HG02870 (cell line): Measurements from ENCODE around the gene CCDC150.
"Not testable (repeated sequence)": the region's sequence is repeated elsewhere in the genome, so short reads cannot be mapped to it uniquely, and the experiment has no call there.

Experiments used
- ATAC-seq: cut with Tn5 transposase; IDR thresholded peaks from one replicate; pipeline ENCODE4 v1.9.1; 2021; ENCODE audit warnings: mild to moderate bottlenecking, moderate library complexity; ENCODE audit not compliant: unreplicated experiment

Gene CCDC150

DNA sequence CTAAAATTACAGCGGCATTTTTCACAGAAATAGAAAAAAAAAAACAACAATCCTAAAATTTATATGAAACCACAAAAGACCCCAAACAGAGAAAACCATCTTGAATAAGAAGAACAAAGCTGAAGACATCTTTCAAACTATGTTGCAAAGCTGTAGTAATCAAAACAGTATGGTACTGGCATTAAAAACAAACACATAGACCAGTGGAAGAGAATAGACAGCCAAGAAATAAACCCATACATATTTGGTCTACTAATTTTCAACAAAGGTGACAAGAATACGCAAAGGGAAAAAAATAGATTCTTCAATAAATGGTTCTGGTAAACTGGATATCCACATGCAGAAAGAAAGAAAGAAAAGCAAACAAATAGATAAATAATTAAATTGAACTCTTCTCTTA is 9.0 kb upstream of the CCDC150 start:
- ATAC-seq: no peak

DNA sequence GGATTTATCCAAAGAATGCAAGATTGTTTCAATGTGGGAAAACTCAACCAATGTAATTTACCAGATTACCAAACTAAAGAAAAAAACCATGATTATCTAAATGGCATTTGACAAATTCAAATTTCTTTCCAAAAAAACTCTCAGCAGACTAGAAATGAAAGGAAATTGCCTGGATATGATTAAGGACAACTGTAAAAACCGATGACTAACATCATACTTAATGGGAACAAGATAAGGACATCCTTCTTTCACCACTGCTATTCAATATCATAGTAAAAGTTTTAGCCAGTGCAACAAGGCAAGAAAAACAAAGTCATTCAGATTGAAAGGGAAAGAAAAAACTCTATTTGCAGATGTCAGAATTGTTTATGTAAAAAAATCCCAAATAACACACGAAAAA is 4.4 kb upstream of the CCDC150 start:
- no peak for ATAC-seq

DNA sequence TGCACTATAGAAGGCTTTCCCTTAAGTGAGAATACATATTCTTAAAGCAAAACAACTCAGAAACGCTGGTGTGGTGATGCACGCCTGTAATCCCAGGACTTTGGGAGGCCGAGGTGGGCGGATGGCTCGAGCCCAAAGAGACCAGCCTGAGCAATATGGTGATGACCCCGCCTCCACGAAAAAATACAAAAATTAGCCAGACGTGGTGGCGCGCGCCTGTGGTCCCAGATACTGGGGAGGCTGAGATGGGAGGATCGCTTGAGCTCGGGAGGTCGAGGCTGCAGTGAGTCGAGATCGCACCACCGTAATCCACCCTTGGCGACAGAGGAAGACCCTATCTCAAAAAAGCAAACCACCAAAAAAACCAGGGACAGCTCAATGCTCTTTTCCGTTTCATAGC is 750 bp upstream of the CCDC150 start:
- ATAC-seq: no peak

DNA sequence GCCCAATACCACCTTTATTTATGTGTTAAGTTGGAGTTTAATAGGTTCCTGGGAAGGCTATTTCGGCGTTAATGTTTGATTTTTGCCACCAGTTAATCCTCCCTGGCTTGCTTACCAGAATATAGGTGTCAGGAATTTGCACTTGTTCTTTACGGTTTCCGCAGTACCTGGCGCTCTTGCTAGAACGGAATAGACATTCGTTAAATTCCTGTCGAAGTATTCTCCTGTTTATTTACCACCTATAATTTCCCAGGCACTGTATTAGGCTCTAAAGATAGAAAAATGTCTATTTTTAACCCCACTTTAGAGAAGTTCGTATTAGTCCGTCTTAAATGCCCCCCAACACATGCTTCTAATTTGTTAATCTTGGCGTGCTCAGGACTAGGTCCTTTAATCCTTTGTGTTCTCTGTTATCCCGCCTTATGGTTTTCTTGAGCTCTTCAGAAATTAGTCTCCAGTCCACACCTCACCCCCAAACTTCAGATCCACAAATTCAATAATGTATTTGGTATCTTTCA is 575 bp downstream of the CCDC150 start:
- ATAC-seq: no peak

DNA sequence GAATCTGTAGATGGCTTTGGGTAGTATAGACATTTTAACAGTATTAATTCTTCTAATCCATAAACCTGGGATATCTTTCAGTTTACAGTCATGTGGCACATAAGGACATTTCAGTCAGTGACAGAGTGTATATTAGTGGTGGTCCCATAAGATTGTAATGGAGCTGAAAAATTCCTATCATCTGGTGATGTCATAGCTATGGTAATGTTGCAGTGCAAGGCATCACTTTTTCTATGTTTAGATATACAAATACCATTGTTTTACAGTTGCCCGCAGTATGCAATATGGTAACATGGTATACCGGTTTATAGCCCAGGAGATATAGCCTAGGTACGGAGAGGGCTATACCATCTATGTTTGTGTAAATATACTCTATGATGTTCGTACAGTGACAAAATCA is 9.7 kb downstream of the CCDC150 start:
- ATAC-seq: no peak

DNA sequence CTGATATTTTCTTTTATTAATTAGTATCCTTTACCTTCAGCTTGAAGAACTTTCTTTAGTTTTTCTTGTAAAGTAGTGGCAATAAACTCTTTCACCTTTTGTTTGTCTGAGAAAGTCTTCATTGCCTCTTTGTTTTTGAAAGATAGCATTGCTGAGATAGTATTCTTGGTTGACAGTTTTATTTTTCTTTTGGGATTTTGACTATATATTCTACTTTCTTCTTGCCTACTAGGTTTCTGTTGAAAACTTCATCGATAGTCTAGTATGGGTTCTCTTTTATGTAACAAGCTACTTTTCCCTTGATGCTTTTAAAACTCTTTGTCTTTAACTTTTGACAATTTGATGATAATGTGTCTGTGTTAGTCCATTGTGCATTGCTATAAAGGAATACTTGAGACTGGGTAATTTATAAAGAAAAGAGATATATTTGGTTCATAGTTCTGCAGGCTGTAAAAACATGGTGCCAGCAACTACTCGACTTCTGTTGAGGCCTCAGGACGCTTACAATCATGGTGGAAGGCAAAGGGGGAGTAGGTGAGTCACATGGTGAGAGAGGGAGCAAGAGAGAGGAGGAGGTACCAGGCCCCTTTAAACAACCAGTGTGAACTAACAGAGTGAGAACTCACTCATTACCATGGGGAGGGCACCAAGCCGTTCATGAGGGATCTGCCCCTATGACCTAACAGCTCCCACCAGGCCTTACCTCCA is 12.0 kb downstream of the CCDC150 start:
- ATAC-seq: no peak

DNA sequence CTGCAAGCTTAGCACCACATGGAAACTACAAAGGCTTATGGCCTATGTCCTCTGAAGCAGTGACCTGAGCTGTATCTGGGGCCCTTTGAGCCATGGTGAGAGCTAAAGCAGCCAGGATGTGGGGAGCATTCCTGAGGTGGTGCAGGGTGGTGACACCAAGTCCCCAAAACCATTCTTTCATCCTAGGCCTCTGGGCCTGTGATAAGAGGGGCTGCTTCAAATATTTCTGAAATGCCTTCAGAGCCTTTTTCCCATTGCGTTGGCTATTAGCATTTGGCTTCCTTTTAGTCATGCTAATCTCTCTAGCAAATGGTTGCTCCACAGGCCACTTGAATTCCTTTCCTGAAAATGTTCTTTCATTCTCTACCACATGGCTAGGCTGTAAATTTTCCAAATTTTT is 13.4 kb downstream of the CCDC150 start:
- ATAC-seq: no peak

DNA sequence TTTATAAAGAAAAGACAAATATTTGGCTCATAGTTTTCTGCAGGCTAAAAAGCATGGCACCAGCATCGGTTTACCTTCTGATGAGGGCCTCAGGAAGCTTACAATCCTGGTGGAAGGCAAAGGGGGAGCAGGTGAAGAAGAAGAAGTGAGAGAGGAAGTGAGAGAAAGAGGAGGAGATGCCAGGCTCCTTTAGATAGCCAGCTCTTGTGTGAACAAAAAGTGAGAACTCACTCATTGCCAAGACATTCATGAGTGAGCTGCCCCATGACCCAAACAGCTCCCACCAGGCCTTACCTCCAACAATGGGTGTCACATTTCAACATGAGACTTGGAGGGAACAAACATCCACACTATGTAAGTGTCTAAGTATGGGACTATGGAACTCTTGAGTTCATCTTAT is 14.3 kb downstream of the CCDC150 start:
- ATAC-seq: no peak

DNA sequence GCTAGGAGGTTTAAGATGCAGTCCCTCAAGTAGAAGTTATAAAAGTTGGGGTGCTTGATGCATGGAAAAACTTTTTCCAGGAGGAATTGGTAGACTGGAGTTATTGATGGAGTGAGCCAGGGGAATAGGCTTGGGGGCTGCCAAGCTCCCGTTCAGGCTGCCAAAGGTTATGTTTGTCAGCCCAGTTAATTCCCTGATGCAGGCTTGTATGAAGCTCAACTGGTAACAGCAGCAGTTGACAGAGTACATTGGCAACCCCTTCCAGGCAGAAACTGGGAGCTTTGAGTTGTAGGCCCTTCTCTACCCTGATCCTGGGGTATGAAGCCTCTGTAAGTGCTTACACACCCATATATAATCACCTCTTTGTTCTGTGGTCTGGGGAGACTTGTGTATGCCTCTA is 16.2 kb downstream of the CCDC150 start:
- ATAC-seq: no peak

DNA sequence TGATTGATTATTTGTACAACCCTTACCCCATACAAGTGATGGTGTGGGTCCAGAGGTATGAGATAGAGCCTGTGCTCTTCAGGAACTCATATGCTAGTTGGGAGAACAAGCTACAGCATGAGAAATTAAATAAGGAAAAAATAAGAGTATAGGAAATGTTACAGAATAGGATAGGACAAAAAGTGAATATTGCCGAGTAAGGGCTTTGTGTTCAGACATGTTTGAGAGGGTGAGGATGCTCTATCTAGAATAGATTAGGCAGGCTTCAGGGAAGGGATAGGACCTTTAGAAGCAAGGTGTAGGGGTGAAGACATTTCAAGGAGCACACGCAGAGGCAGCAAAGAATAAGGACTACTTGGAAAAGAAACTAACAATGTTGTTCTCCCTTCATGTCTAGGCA is 17.8 kb downstream of the CCDC150 start:
- no peak for ATAC-seq

DNA sequence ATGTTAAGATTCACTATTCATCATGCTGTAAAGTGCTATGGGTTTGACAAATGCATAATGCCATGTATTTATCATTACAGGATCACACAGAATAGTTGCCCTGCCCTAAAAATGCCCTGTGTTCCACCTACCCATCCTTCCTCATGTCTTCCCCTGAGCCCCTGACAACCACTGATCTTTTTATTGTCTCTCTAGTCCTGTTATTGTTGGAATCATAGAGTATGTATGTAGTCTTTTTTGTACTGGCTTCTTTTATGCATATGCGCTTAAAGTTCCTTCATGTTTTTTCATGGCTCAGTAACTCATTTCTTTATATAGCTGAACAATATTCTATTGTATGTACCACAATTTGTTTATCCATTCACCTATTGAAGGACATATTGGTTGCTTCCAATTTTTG is 20.3 kb downstream of the CCDC150 start:
- no peak for ATAC-seq

DNA sequence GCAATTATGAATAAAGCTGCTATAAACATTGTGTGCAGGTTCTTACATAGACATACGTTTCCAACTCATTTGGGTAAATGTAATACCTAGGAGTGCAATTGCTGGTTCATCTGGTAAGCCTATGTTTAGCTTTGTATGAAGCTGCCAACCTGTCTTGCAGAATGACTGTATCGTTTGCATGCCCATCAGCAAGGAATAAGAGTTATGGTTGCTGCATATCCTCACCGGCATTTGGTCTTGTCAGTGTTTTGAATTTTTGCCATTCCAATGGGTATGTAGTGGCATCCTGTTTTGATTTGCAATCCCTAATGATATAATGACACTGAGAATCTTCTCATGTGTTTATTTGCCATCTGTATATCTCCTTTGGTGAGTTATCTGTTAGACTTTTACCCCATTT is 20.7 kb downstream of the CCDC150 start:
- ATAC-seq: no peak

DNA sequence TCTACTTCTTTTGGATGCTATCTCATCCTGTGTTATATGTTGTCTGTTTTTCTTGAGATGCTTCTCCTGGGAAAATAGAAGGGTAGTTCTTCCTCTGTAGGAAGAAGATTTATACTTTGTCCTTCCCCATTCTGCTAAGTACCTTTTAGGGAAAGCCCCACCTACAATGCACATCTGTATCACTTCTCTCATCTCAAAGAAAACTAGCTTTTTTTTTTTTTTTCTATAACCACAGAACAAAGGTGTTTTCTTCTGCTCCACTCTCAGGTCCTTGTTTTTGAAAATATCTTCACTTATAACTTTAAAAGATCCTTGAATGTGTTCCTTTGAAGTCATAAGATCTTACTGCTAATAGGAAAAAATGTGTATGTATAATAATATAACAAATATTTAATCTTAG is 30.8 kb downstream of the CCDC150 start:
- no peak for ATAC-seq

DNA sequence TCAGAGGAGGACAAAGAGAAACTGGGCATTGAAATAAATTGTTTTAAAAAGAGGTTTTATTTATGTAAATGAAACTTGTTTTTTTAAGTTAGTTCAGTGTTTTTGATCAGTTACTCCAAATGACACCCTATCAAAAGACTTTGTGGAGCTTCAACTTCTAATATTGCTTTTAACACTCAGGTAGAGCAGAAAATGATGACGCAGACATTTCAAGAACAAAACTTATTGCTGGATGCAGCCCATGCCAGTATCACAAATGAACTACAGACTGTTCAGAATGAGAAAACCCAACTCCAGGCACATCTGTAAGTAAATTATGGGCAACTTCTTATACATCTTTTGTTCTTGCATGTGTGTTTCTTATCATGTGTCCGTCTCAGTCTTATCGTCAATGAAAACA is 36.4 kb downstream of the CCDC150 start:
- no peak for ATAC-seq

DNA sequence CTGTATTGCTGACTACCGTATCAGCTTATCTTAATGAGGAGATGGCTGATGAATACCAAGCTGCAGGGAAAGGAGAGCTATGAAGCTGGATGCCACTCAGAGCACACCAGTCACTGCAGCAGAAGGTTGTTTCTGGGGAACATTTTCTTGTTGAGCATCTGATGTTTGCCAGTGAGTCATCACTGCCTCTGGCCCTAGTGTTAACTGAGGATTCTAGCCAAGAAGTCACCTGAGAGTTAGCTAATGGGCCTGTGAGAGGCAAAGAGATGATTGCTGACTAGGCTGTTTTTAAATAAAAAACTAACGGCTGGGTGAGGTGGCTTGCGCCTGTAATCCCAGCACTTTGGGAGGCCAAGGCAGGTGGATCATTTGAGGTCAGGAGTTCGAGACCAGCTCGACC is 37.9 kb downstream of the CCDC150 start:
- ATAC-seq: no peak

DNA sequence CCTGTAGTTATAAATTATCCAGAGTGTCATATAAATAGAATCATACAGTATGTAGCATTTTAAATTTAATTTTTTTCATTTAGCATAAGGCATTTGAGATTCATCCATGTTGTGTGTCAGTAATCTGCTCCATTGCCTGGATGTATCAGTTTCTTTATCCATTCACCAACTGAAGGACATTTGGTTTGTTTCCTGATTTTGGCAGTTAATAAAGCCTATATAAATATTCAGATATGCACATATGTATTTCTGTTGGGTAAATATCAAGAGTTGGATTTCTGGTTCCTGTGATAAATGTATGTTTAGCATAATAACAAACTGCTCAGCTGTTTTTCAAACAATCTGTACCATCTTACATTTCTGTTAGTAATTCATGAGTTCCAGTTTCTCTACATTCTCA is 39.9 kb downstream of the CCDC150 start:
- ATAC-seq: no peak

DNA sequence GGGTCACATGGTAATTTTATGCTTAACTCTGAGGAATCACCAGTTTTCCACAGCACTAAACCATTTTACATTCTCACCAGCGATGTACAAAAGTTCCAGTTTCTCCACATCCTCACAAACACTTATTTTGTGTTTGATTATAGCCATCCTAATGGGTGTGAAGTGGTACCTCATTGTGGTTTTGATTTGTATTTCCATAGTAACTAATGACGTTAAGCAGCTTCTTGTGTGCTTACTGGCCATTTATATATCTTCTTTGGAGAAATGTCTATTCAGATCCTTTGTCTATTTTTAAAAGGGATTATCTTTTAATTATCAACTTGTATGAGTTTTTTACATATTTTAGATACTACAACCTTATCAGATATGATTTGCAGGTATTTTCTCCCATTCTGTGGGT is 42.0 kb downstream of the CCDC150 start:
- no peak for ATAC-seq

DNA sequence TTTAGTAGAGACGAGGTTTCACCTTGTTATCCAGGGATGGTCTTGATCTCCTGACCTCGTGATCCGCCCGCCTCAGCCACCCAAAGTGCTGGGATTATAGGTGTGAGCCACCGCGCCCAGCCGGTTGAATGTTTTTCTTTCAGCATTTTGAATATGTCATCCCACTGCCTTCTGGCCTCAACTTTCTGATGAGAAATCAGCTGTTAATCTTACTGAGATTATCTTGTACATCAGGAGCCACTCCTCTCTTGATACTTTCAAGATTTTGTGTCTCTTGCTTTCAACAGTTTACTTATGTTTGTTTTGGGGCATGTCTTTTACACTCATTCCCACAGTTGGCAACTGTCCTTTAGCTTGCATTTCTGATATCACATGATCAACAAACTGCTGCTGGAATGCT is 46.3 kb downstream of the CCDC150 start:
- no peak for ATAC-seq

DNA sequence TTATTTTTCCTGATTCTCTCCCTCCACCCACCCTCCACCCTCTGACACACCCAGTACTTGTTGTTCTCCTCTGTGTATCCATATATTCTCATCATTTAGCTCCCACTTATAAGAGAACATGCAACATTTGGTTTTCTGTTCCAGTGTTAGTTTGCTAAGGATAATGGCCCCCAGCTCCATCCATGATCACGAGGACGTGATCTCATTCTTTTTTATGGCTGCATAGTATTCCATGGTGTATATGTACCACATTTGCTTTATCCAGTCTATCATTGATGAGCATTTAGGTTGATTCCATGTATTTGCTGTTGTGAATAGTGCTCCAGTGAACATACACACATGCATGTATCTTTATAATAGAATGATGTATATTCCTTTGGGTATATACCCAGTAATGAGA is 47.2 kb downstream of the CCDC150 start:
- ATAC-seq: not testable (repeated sequence)

DNA sequence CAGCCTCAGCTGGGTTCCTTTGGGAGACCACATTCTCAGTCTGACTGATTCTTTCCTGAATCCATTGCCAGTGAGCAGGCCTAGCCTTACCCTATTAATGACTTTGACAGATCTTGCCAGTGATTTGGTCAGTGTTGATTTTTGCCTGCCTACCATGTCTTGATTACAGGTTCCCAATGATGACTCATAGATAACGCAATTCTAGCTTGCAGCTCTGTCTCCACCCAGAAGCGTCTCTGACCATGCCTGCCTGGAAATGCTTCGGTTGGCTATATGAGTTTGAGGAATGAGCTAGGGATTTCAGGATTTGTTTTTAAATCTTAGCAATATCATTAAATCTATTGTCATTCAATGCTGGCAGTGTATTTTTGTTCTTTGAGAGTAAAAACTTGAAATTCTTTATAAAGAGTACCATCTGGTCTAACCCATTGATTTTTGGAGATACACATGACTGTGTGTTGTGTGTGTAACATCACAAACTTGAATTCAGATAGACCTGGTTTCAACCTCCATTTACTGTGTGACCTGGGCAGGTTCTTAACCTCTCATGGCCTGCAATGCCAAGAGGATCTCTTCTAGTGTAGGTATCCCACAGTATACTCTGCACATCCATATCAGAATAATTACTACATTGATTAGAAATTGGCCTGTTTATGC is 57.0 kb downstream of the CCDC150 start:
- ATAC-seq: no peak

DNA sequence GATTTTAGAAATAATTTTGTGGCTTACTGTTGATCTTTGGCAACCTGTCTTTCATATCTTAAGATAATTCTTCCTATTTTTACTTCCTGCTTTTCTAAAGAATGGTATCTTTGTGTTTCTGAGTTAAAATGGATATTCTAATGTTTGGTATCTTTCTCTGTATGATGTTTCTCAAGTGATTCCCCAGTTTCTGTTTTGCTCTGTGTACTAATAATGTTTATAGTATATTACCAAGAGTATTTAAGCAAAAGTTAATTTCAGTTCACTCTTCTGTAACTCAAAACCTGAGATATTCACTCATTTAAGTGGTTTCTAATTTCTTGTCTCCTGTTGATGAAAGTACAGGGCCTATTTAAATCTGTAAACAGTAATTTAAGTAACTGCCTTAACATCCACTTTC is 58.3 kb downstream of the CCDC150 start:
- ATAC-seq: peak; percentile 82

DNA sequence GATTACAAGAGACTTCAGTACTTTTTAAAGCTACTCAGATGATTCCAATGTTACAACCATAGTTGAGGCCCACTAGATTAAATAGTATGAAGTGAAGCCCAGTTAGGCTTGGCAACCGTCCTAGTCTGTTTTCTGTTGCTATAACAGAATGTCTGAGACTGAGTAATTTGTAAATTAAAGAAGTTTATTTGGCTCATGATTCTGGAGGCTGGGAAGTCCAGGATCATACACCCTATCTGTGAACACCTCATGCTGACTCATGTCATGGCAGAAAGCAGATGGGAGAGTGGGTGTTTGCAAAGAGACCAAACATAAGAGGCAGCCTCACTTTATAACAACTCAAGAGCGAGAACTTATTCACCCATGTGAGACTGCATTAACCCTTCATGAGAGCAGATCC is 63.1 kb downstream of the CCDC150 start:
- ATAC-seq: no peak

DNA sequence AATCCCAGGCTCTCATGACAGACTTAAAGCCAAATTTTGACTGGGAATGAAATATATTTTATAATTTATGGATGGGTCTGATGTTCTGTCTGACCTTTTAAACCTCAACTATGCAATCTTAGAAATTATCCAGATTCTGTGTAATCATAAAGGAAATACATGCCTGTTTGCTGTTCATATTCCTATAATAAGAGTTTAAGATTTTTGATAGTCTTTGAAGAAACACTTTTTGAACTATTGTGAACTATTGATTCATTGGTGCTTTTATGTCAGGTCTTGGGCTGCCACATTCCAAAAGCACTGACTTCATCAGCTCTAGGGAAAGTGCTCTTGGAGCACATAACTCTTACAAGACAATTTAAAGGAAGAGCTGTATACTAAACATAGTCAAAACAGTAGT is 64.2 kb downstream of the CCDC150 start:
- no peak for ATAC-seq
